Measurements from ENCODE around the gene ZNF350. TPM values are rescaled to one million over a fixed set of nuclear protein-coding genes. Genes with fewer than 3 reads are reported as not detected.
"Not testable (repeated sequence)": the region's sequence is repeated elsewhere in the genome, so short reads cannot be mapped to it uniquely, and the experiment has no call there.

The ZNF350 gene
- total RNA-seq, 3 donors from 2014 or later (not counting 1 experiment from before 2014, with no cell fraction given): 32.3 to 46.9 (median 36.6) TPM

DNA sequence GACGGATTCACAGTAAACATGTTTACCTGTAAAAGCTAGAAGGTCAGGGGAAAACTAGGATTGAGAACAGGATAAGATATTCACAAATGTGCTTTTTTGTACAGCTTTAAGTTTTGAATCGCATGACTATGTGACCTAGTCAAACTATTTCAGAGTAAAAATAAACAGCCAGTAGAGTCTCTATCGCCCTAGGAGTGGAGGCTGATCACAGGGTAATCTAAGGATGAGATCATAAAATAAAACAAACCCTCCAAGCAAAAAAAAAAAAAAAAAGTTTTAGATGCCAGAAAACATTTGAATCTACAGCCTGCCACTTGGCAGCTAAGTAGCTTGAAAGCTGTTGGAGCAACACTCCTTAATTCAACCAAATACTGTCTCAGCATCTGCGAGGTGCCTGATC, 26.8 kb downstream of the ZNF350 start:
- H3K27me3 ChIP-seq (ENCODE audit: control insufficient read depth, insufficient read depth, low read length): no peaks in the 10 kb centered on the region
- no peak overlapping the region for H3K27ac ChIP-seq (ENCODE audit: low read length)
- no peaks in the 10 kb centered on the region for H3K4me1 ChIP-seq (ENCODE audit: control insufficient read depth, insufficient read depth, low read length)
- TF ChIP-seq, protein P1, sequence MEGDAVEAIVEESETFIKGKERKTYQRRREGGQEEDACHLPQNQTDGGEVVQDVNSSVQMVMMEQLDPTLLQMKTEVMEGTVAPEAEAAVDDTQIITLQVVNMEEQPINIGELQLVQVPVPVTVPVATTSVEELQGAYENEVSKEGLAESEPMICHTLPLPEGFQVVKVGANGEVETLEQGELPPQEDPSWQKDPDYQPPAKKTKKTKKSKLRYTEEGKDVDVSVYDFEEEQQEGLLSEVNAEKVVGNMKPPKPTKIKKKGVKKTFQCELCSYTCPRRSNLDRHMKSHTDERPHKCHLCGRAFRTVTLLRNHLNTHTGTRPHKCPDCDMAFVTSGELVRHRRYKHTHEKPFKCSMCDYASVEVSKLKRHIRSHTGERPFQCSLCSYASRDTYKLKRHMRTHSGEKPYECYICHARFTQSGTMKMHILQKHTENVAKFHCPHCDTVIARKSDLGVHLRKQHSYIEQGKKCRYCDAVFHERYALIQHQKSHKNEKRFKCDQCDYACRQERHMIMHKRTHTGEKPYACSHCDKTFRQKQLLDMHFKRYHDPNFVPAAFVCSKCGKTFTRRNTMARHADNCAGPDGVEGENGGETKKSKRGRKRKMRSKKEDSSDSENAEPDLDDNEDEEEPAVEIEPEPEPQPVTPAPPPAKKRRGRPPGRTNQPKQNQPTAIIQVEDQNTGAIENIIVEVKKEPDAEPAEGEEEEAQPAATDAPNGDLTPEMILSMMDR (IDR thresholded peaks at IDR 0.05): no peak
- H3K36me3 ChIP-seq (ENCODE audit: control insufficient read depth, insufficient read depth, low read length): peaks cover 2% of the 10 kb centered on the region
- ATAC-seq: no peak
- peaks cover 63% of the 10 kb centered on the region for H3K9me3 ChIP-seq (ENCODE audit: control insufficient read depth, insufficient read depth, low read length)
- Mint-ChIP-seq H3K4me1 (no peaks in the 10 kb centered on the region), H3K36me3 (peaks cover 53% of the 10 kb centered on the region), H3K9me3 (peaks cover 18 to 40% of the 10 kb centered on the region in 2 donors), H3K27me3 (ENCODE audit: low read depth in 2 of 2) (no peaks in the 10 kb centered on the region), H3K27ac (no peak overlapping the region), H3K4me3 (no peak overlapping the region)
- H3K4me3 ChIP-seq (ENCODE audit: low read length): no peak overlapping the region
- intact Hi-C loops (cut with micrococcal nuclease): no loop called here
- WGBS (ENCODE audit: insufficient coverage): 100% methylated on average over 2 of the region's 4 CpGs
- no peak for DNase-seq

DNA sequence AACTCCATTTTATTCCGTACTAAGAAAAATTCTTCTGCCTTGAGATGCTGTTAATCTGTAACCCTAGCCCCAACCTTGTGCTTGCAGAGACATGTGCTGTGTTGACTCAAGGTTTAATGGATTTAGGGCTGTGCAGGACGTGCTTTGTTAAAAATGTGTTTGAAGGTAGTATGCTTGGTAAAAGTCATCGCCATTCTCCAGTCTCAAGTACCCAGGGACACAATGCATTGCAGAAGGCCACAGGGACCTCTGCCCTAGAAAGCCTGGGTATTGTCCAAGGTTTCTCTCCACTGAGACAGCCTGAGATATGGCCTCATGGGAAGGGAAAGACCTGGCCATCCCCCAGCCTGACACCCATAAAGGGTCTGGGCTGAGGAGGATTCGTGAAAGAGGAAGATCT, 28.8 kb downstream of the ZNF350 start:
- ATAC-seq; H3K4me1 Mint-ChIP-seq; H3K4me3 ChIP-seq (ENCODE audit: low read length); H3K27me3 Mint-ChIP-seq (ENCODE audit: low read depth in 2 of 2); DNase-seq; H3K4me3 Mint-ChIP-seq; intact Hi-C loops (cut with micrococcal nuclease); H3K27ac Mint-ChIP-seq; H3K27ac ChIP-seq (ENCODE audit: low read length); H3K4me1 ChIP-seq (ENCODE audit: control insufficient read depth, insufficient read depth, low read length); H3K27me3 ChIP-seq (ENCODE audit: control insufficient read depth, insufficient read depth, low read length); H3K36me3 ChIP-seq (ENCODE audit: control insufficient read depth, insufficient read depth, low read length): not testable (repeated sequence)
- peaks cover 55% of the 10 kb centered on the region for H3K9me3 ChIP-seq (ENCODE audit: control insufficient read depth, insufficient read depth, low read length)
- 90% methylated on average over 2 of the region's 4 CpGs for WGBS (ENCODE audit: insufficient coverage)
- Mint-ChIP-seq H3K9me3 (peaks cover 12 to 36% of the 10 kb centered on the region in 2 donors), H3K36me3 (peaks cover 49% of the 10 kb centered on the region)

DNA sequence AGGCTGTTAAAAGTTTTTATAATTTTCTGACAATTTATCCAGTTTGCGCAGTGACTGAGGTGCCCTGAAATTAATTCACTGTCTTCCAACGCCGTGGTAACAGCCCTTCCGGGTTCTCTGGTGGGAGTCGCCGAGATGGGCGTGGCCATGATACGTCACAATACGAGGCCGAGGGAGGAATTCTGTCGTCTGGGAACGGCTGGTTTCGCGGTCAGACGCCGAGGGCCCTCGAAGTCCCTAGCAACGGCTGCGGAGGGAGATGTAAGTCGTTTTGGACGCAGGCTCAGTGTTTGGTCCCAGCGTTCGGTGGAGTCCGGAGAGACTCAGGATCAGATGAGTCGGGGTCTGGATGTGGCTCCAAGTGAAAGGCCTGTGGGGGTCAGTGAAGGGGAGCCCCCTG, 37.7 kb downstream of the ZNF350 start:
- TF ChIP-seq, protein P1 (IDR thresholded peaks at IDR 0.05): no peak
- Mint-ChIP-seq H3K36me3 (peaks cover 68% of the 10 kb centered on the region), H3K4me1 (no peaks in the 10 kb centered on the region), H3K27ac (no peak overlapping the region), H3K27me3 (ENCODE audit: low read depth in 2 of 2) (no peaks in the 10 kb centered on the region), H3K9me3 (peaks cover 9 to 45% of the 10 kb centered on the region in 2 donors), H3K4me3 (peak overlapping the region; percentile 9)
- no peak overlapping the region for H3K4me3 ChIP-seq (ENCODE audit: low read length)
- peaks cover 55% of the 10 kb centered on the region for H3K9me3 ChIP-seq (ENCODE audit: control insufficient read depth, insufficient read depth, low read length)
- no peaks in the 10 kb centered on the region for H3K27me3 ChIP-seq (ENCODE audit: control insufficient read depth, insufficient read depth, low read length)
- no peak for ATAC-seq
- H3K27ac ChIP-seq (ENCODE audit: low read length): no peak overlapping the region
- intact Hi-C loops (cut with micrococcal nuclease): loop anchor here (10.0 kb wide), 1 partner anchor 64 kb away; the partner anchor contains the start of gene ZNF577
- H3K36me3 ChIP-seq (ENCODE audit: control insufficient read depth, insufficient read depth, low read length): peaks cover 9% of the 10 kb centered on the region
- 24% methylated on average over 25 of the region's 25 CpGs for WGBS (ENCODE audit: insufficient coverage)
- H3K4me1 ChIP-seq (ENCODE audit: control insufficient read depth, insufficient read depth, low read length): no peaks in the 10 kb centered on the region
- DNase-seq: no peak

DNA sequence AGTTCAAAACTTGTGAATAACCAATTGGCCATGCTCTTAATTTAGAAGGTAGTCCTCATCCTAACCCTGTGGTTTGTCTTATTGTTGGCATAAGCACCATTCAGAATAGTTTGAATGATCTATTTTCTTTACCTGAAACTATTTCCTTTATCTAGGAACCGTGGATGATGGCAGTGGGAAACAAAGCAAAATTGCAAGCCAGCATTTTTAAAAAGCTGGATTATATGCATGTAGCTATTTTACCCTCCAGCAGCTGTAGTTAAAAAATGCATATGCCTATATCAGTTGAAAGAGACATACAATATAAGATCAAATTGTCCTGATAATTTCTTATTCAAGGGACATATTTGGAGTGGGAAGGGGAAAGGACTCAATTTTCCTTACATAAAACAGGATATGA, 40.0 kb downstream of the ZNF350 start:
- H3K36me3 ChIP-seq (ENCODE audit: control insufficient read depth, insufficient read depth, low read length): peaks cover 33% of the 10 kb centered on the region
- Mint-ChIP-seq H3K27ac (no peak overlapping the region), H3K4me3 (no peak overlapping the region), H3K9me3 (peaks cover 14 to 56% of the 10 kb centered on the region in 2 donors), H3K27me3 (ENCODE audit: low read depth in 2 of 2) (no peaks in the 10 kb centered on the region), H3K36me3 (peaks cover 82% of the 10 kb centered on the region), H3K4me1 (no peaks in the 10 kb centered on the region)
- ATAC-seq: no peak
- no CpG with 5 or more reads among the region's 1 CpG for WGBS (ENCODE audit: insufficient coverage)
- H3K27me3 ChIP-seq (ENCODE audit: control insufficient read depth, insufficient read depth, low read length): no peaks in the 10 kb centered on the region
- H3K27ac ChIP-seq (ENCODE audit: low read length): no peak overlapping the region
- DNase-seq: no peak
- TF ChIP-seq, protein P1 (IDR thresholded peaks at IDR 0.05): no peak
- intact Hi-C loops (cut with micrococcal nuclease): loop anchor here (10.0 kb wide), 1 partner anchor 62 kb away; the partner anchor contains the start of gene ZNF577
- H3K4me3 ChIP-seq (ENCODE audit: low read length): no peak overlapping the region
- no peaks in the 10 kb centered on the region for H3K4me1 ChIP-seq (ENCODE audit: control insufficient read depth, insufficient read depth, low read length)
- peaks cover 67% of the 10 kb centered on the region for H3K9me3 ChIP-seq (ENCODE audit: control insufficient read depth, insufficient read depth, low read length)
